K562 (cell line): ENCODE data around the gene BTN3A1. TPM values are rescaled to one million over a fixed set of nuclear protein-coding genes. Genes with fewer than 3 reads are reported as not detected.

Source experiments
- GABPA ChIP-seq: fragments of 200-800 bp; sonication (Bioruptor generic); conservative IDR thresholded peaks from 2 replicates; pipeline ENCODE4 v1.6.1; 2016; ENCODE audit warnings: low read depth, missing genetic modification characterization, missing compliant biosample characterization
- HDAC3 ChIP-seq: fragments of 450-650 bp; IDR thresholded peaks from 2 replicates; pipeline ENCODE4 v1.6.1; 2018; ENCODE audit warnings: borderline replicate concordance, mild to moderate bottlenecking, moderate library complexity; ENCODE audit not compliant: partially characterized antibody
- HNRNPK ChIP-seq: fragments of 200-400 bp; formaldehyde crosslinking; IDR thresholded peaks from one replicate; pipeline ENCODE4 v1.6.1; 2018; ENCODE audit warnings: mild to moderate bottlenecking, low read depth, low read length; ENCODE audit not compliant: poor library complexity, severe bottlenecking
- ILF3 ChIP-seq: fragments of 450-650 bp; IDR thresholded peaks from 2 replicates; pipeline ENCODE4 v1.6.1; 2018; ENCODE audit warnings: antibody characterized with exemption, mild to moderate bottlenecking, moderate library complexity, borderline replicate concordance
- KLF10 ChIP-seq: fragments of 250-450 bp; sonication (Bioruptor Pico); IDR thresholded peaks from 2 replicates; pipeline ENCODE4 v1.6.1; 2021; ENCODE audit warnings: matching md5 sums
- PHF8 ChIP-seq: fragments of 200-600 bp; sonication (generic); IDR thresholded peaks from 2 replicates; pipeline ENCODE4 v1.6.1; 2012; ENCODE audit warnings: mixed run types, mild to moderate bottlenecking, inconsistent platforms, low read length, moderate library complexity, borderline replicate concordance
- SMARCE1 ChIP-seq: fragments of 450-650 bp; IDR thresholded peaks from 2 replicates; pipeline ENCODE4 v1.7.1; 2016; ENCODE audit warnings: mild to moderate bottlenecking
- SP1 ChIP-seq: sonication (generic); formaldehyde crosslinking; IDR thresholded peaks from 2 replicates; pipeline ENCODE4 v1.8.1; 2022; ENCODE audit warnings: mild to moderate bottlenecking, missing genetic modification reagents
- SPI1 ChIP-seq: IDR thresholded peaks from 2 replicates; pipeline ENCODE4 v1.6.1; 2011; ENCODE audit warnings: low read depth, low read length, control low read depth, borderline replicate concordance
- SRSF3 ChIP-seq: fragments of 200-400 bp; formaldehyde crosslinking; IDR thresholded peaks from 2 replicates; pipeline ENCODE4 v1.6.1; 2016; ENCODE audit warnings: mild to moderate bottlenecking, low read length, moderate library complexity; ENCODE audit not compliant: insufficient read depth
- TEAD1 ChIP-seq, 2 experiments: fragments of 450-650 bp in 1 of 2; sonication (generic) in 1 of 2; formaldehyde crosslinking; IDR thresholded peaks; 2 replicates each; pipeline versions ENCODE4 v1.4.0 to v1.8.0; 2020 to 2022; ENCODE audit warnings: mild to moderate bottlenecking in 2 of 2, missing genetic modification reagents in 1 of 2
- ZNF121 ChIP-seq: sonication (generic); formaldehyde crosslinking; conservative IDR thresholded peaks from 2 replicates; pipeline ENCODE4 v1.8.0; 2022; ENCODE audit warnings: missing genetic modification reagents
- ZNF354B ChIP-seq: fragments of 250-450 bp; sonication (Bioruptor Pico); IDR thresholded peaks from 2 replicates; pipeline ENCODE4 v1.4.0; 2020
- ZNF589 ChIP-seq: fragments of 200-800 bp; sonication (Bioruptor generic); IDR thresholded peaks from 2 replicates; pipeline ENCODE4 v1.6.1; 2016; ENCODE audit warnings: low read depth, missing genetic modification characterization, missing compliant biosample characterization
- ZNF76 ChIP-seq: fragments of 250-450 bp; sonication (Bioruptor Pico); IDR thresholded peaks from 2 replicates; pipeline ENCODE4 v1.4.0; 2020; ENCODE audit warnings: mild to moderate bottlenecking, moderate library complexity, borderline replicate concordance
- ZNF766 ChIP-seq: fragments of 200-800 bp; sonication (Bioruptor generic); conservative IDR thresholded peaks from 2 replicates; pipeline ENCODE4 v1.6.1; 2016; ENCODE audit warnings: missing genetic modification characterization, missing compliant biosample characterization
- ZNF780A ChIP-seq: fragments of 250-450 bp; sonication (Bioruptor Pico); IDR thresholded peaks from 2 replicates; pipeline ENCODE4 v1.5.0; 2021; ENCODE audit warnings: mild to moderate bottlenecking
- polyA plus RNA-seq, 8 experiments: library from polyadenylated mRNA; depleted of rRNA in 4 of 8; stranded (reverse) in 5 of 8; unstranded in 3 of 8; fragments of >200 nt; fragmentation: Nextera tagmentation in 2 of 8; fragmentation: Illumina TruSeq in 1 of 8; extraction: Ambion mirVana in 2 of 8; extraction: Trizol in 1 of 8; gene quantifications; 2 replicates each; pipeline versions ENCODE4 v1.2.1 to v1.2.3, GENCODE V29; 2011 to 2014; ENCODE audit warnings: inconsistent platforms in 1 of 8, missing spikeins in 1 of 8
- total RNA-seq, 7 experiments: library from RNA; depleted of rRNA in 6 of 7; stranded (reverse); fragments of >200 nt in 6 of 7; fragmentation: Illumina TruSeq in 2 of 7; extraction: Trizol in 2 of 7; gene quantifications; 2 replicates each; pipeline versions ENCODE4 v1.2.1 to v1.2.3, GENCODE V29; 2011 to 2021; ENCODE audit warnings: low replicate concordance in 1 of 7
- TF ChIP-seq, protein P1 (sequence below): fragments of 150-350 bp; conservative IDR thresholded peaks from 2 replicates; pipeline ENCODE4 v1.6.1; 2014; ENCODE audit warnings: low read length
- TF ChIP-seq, protein P2 (sequence below), 2 experiments: IDR thresholded peaks; 2 replicates each; pipeline ENCODE4 v1.6.1; 2012; ENCODE audit warnings: improper control_type of control experiment in 2 of 2, low read depth in 2 of 2, low read length in 2 of 2, borderline replicate concordance in 1 of 2
- TF ChIP-seq, protein P3 (sequence below), 3 experiments: IDR thresholded peaks in 2 of 3; conservative IDR thresholded peaks in 1 of 3; 2 replicates each; pipeline ENCODE4 v1.5.1; 2011 to 2012; ENCODE audit warnings: low read length in 3 of 3, mild to moderate bottlenecking in 3 of 3, control low read depth in 2 of 3, improper control_type of control experiment in 1 of 3, inconsistent platforms in 1 of 3, low read depth in 1 of 3, mixed read lengths in 1 of 3, moderate library complexity in 1 of 3; ENCODE audit not compliant: insufficient read depth in 2 of 3

BTN3A1 gene
- total and polyA plus RNA-seq, 9 of the 15 experiments (the other 6 are each of a cell fraction or from before 2014, with no cell fraction given): 0.84 to 8.5 (median 3.9) TPM

DNA sequence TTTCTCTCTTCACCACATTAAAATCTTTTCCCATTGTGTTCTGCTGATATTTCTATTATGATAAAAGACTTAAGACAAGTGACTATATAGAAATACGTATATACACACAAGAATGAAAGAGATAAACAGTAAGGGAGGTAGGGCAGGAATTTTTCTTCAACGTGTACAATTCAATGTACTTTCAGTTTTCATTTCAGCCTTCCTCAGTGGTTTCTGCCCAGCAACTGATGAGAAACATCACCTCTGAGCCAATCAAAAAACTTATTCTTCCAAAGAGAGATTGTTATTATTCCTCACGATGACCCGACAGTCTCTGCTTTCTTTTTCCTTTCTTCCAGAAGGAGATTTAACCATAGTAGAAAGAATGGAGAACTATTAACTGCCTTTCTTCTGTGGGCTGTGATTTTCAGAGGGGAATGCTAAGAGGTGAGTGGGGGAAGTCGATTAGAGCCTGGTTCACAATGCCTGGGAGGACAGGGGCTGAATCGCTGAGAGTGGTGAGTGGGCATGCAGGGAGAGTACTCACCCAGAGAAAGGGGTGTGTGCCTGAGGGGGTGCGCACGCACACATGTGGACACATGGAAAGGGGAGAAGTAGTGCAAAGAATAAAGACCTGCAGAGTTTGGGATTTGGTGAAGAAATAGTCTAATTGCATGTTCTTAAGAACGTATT, at the start of gene BTN3A1 (continued):
- TF ChIP-seq ILF3: 0 out of 2 replicates have a peak, but pooled peaks have one; percentile 14
- no peak for TF ChIP-seq ZNF76 (CRISPR knock-in tag)
- TF ChIP-seq SP1 (CRISPR knock-in tag): 0 out of 2 replicates have a peak, but pooled peaks have one; percentile 46
- TF ChIP-seq, protein P1, sequence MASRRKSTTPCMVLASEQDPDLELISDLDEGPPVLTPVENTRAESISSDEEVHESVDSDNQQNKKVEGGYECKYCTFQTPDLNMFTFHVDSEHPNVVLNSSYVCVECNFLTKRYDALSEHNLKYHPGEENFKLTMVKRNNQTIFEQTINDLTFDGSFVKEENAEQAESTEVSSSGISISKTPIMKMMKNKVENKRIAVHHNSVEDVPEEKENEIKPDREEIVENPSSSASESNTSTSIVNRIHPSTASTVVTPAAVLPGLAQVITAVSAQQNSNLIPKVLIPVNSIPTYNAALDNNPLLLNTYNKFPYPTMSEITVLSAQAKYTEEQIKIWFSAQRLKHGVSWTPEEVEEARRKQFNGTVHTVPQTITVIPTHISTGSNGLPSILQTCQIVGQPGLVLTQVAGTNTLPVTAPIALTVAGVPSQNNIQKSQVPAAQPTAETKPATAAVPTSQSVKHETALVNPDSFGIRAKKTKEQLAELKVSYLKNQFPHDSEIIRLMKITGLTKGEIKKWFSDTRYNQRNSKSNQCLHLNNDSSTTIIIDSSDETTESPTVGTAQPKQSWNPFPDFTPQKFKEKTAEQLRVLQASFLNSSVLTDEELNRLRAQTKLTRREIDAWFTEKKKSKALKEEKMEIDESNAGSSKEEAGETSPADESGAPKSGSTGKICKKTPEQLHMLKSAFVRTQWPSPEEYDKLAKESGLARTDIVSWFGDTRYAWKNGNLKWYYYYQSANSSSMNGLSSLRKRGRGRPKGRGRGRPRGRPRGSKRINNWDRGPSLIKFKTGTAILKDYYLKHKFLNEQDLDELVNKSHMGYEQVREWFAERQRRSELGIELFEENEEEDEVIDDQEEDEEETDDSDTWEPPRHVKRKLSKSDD: no peak
- no peak for TF ChIP-seq ZNF766 (CRISPR knock-in tag)
- TF ChIP-seq KLF10 (CRISPR knock-in tag): no peak
- no peak for TF ChIP-seq HNRNPK
- 0 out of 2 replicates have a peak, but pooled peaks have one; percentile 13 for TF ChIP-seq ZNF780A (CRISPR knock-in tag)
- TF ChIP-seq, protein P2, sequence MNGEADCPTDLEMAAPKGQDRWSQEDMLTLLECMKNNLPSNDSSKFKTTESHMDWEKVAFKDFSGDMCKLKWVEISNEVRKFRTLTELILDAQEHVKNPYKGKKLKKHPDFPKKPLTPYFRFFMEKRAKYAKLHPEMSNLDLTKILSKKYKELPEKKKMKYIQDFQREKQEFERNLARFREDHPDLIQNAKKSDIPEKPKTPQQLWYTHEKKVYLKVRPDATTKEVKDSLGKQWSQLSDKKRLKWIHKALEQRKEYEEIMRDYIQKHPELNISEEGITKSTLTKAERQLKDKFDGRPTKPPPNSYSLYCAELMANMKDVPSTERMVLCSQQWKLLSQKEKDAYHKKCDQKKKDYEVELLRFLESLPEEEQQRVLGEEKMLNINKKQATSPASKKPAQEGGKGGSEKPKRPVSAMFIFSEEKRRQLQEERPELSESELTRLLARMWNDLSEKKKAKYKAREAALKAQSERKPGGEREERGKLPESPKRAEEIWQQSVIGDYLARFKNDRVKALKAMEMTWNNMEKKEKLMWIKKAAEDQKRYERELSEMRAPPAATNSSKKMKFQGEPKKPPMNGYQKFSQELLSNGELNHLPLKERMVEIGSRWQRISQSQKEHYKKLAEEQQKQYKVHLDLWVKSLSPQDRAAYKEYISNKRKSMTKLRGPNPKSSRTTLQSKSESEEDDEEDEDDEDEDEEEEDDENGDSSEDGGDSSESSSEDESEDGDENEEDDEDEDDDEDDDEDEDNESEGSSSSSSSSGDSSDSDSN (IDR thresholded peaks at IDR 0.05; ENCODE audit: borderline replicate concordance in 1 of 2, low read depth in 2 of 2, low read length in 2 of 2): 0 out of 4 replicates have a peak, but pooled peaks have one; percentile 22 to 27
- TF ChIP-seq SMARCE1: peak; percentile 28; the same call in 1 of the 2 replicates
- TF ChIP-seq, protein P3, sequence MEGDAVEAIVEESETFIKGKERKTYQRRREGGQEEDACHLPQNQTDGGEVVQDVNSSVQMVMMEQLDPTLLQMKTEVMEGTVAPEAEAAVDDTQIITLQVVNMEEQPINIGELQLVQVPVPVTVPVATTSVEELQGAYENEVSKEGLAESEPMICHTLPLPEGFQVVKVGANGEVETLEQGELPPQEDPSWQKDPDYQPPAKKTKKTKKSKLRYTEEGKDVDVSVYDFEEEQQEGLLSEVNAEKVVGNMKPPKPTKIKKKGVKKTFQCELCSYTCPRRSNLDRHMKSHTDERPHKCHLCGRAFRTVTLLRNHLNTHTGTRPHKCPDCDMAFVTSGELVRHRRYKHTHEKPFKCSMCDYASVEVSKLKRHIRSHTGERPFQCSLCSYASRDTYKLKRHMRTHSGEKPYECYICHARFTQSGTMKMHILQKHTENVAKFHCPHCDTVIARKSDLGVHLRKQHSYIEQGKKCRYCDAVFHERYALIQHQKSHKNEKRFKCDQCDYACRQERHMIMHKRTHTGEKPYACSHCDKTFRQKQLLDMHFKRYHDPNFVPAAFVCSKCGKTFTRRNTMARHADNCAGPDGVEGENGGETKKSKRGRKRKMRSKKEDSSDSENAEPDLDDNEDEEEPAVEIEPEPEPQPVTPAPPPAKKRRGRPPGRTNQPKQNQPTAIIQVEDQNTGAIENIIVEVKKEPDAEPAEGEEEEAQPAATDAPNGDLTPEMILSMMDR (IDR thresholded peaks at IDR 0.05 in 2 of 3, conservative IDR thresholded peaks at IDR 0.05 in 1 of 3; ENCODE audit: insufficient read depth in 2 of 3, low read depth in 1 of 3, low read length in 3 of 3): no peak
- TF ChIP-seq HDAC3: peak; percentile 60
- TF ChIP-seq TEAD1 (CRISPR knock-in tag; IDR thresholded peaks at IDR 0.05): no peak
- TF ChIP-seq SPI1: no peak
- TF ChIP-seq ZNF589 (CRISPR knock-in tag): no peak
- no peak for TF ChIP-seq SRSF3
- TF ChIP-seq PHF8: peak; percentile 26; the same call in 1 of the 2 replicates
- TF ChIP-seq ZNF121 (CRISPR knock-in tag): no peak
- no peak for TF ChIP-seq GABPA (tag)
- TF ChIP-seq ZNF354B: no peak
